ENCODE data around the gene PALD1.

GRCh38 chr10:70596110-70596798, 117.7 kb downstream of the PALD1 start:
- TF ChIP-seq POLR2A (IDR thresholded peaks at IDR 0.05) (no peak), CTCF (IDR thresholded peaks at IDR 0.05) (no peak), POLR2AphosphoS5 (IDR thresholded peaks at IDR 0.05) (no peak)
